Neural crest cell (in vitro differentiated cells): ENCODE measurements around the gene DIO1. TPM values are rescaled to one million over a fixed set of nuclear protein-coding genes. Genes with fewer than 3 reads are reported as not detected.
A peak's percentile ranks its signal among the peaks of the same experiment; 100 is the strongest.

Source experiments
- DNase-seq: peaks from one replicate; pipeline ENCODE4 v3.0.0; 2021; ENCODE audit warnings: low read depth, mixed read lengths, low spot score
- H3K27ac Mint-ChIP-seq: one replicate; pipeline ENCODE4 v1.8.0; 2021; ENCODE audit warnings: mild to moderate bottlenecking, mixed read lengths; ENCODE audit not compliant: unreplicated experiment
- H3K27me3 Mint-ChIP-seq: 2 replicates; pipeline ENCODE4 v1.8.0; 2021; ENCODE audit warnings: low read depth, mild to moderate bottlenecking, mixed read lengths
- H3K36me3 Mint-ChIP-seq: 2 replicates; pipeline ENCODE4 v1.8.0; 2021; ENCODE audit warnings: low read depth, mild to moderate bottlenecking, mixed read lengths
- H3K4me1 Mint-ChIP-seq: 2 replicates; pipeline ENCODE4 v1.8.0; 2021; ENCODE audit warnings: mixed read lengths
- H3K4me3 Mint-ChIP-seq: one replicate; pipeline ENCODE4 v1.8.0; 2021; ENCODE audit warnings: mild to moderate bottlenecking, mixed read lengths
- H3K9me3 Mint-ChIP-seq: 2 replicates; pipeline ENCODE4 v1.8.0; 2021; ENCODE audit warnings: mixed read lengths
- CTCF ChIP-seq: fragments of 200-600 bp; sonication (generic); conservative IDR thresholded peaks from 2 replicates; pipeline ENCODE4 v1.5.0; 2021; ENCODE audit warnings: antibody characterized with exemption, mild to moderate bottlenecking
- total RNA-seq: library from RNA; stranded (reverse); gene quantifications from 2 replicates; pipeline ENCODE4 v1.2.1, GENCODE V29; 2021

The DIO1 gene
- total RNA-seq, 1 donor from 2014 or later = not detected

GRCh38 chr1:53947172-53947907 is 53.4 kb downstream of the DIO1 start:
- H3K4me1 Mint-ChIP-seq = peaks cover 60% of the 10 kb centered on the region
- H3K27me3 Mint-ChIP-seq = no peaks in the 10 kb centered on the region
- peaks cover 2% of the 10 kb centered on the region for H3K36me3 Mint-ChIP-seq
- H3K9me3 Mint-ChIP-seq = no peaks in the 10 kb centered on the region
- no peak for TF ChIP-seq CTCF
- no peak overlapping the region for H3K27ac Mint-ChIP-seq
- DNase-seq = no peak
- H3K4me3 Mint-ChIP-seq = peak overlapping the region; percentile 90

- no peak overlapping the region for H3K27ac Mint-ChIP-seq
- no peaks in the 10 kb centered on the region for H3K9me3 Mint-ChIP-seq
- no peaks in the 10 kb centered on the region for H3K27me3 Mint-ChIP-seq
- no peak for DNase-seq
- H3K4me3 Mint-ChIP-seq = peak overlapping the region; percentile 90
- H3K36me3 Mint-ChIP-seq = peaks cover 2% of the 10 kb centered on the region
- TF ChIP-seq CTCF = no peak
- H3K4me1 Mint-ChIP-seq = peaks cover 51% of the 10 kb centered on the region
These were observed 54.3 kb downstream of the DIO1 start for GRCh38 chr1:53948291-53948690.

GRCh38 chr1:53949023-53949990 is 55.3 kb downstream of the DIO1 start:
- H3K4me3 Mint-ChIP-seq = peak overlapping the region; percentile 90
- peaks cover 43% of the 10 kb centered on the region for H3K4me1 Mint-ChIP-seq
- H3K36me3 Mint-ChIP-seq = no peaks in the 10 kb centered on the region
- no peak overlapping the region for H3K27ac Mint-ChIP-seq
- H3K9me3 Mint-ChIP-seq = no peaks in the 10 kb centered on the region
- no peaks in the 10 kb centered on the region for H3K27me3 Mint-ChIP-seq
- peak; percentile 36 for DNase-seq
- TF ChIP-seq CTCF = peak; percentile 68

GRCh38 chr1:53951697-53952096 is 57.7 kb downstream of the DIO1 start:
- Mint-ChIP-seq H3K36me3 (no peaks in the 10 kb centered on the region), H3K4me3 (no peak overlapping the region), H3K4me1 (peaks cover 35% of the 10 kb centered on the region), H3K27ac (no peak overlapping the region), H3K9me3 (no peaks in the 10 kb centered on the region), H3K27me3 (no peaks in the 10 kb centered on the region)
- TF ChIP-seq CTCF = no peak
- no peak for DNase-seq

GRCh38 chr1:53954128-53954527 is 60.1 kb downstream of the DIO1 start:
- Mint-ChIP-seq H3K9me3 (no peaks in the 10 kb centered on the region), H3K27ac (no peak overlapping the region), H3K27me3 (no peaks in the 10 kb centered on the region), H3K4me1 (peaks cover 11% of the 10 kb centered on the region), H3K36me3 (peaks cover 3% of the 10 kb centered on the region), H3K4me3 (no peak overlapping the region)
- TF ChIP-seq CTCF = no peak
- no peak for DNase-seq
